HepG2 (cell line): ENCODE measurements around the gene NPHS1. TPM values are rescaled to one million over a fixed set of nuclear protein-coding genes. Genes with fewer than 3 reads are reported as not detected.

ENCODE experiments used
- AGO1 ChIP-seq: fragments of 200-400 bp; formaldehyde crosslinking; IDR thresholded peaks from 2 replicates; pipeline ENCODE4 v1.6.1; 2017; ENCODE audit warnings: mild to moderate bottlenecking, low read depth, low read length, moderate library complexity; ENCODE audit not compliant: poor library complexity, severe bottlenecking
- ARID4A ChIP-seq: sonication (generic); formaldehyde crosslinking; IDR thresholded peaks from 2 replicates; pipeline ENCODE4 v1.5.0; 2020; ENCODE audit warnings: mild to moderate bottlenecking, missing genetic modification reagents, borderline replicate concordance
- CEBPG ChIP-seq: IDR thresholded peaks from 2 replicates; pipeline ENCODE4 v1.6.1; 2016
- HNRNPH1 ChIP-seq: fragments of 200-400 bp; formaldehyde crosslinking; optimal IDR thresholded peaks from 2 replicates; pipeline ENCODE3; 2017; ENCODE audit warnings: mild to moderate bottlenecking, low read depth, low read length
- STAT6 ChIP-seq: sonication (generic); formaldehyde crosslinking; IDR thresholded peaks from 2 replicates; pipeline ENCODE4 v1.4.0; 2020; ENCODE audit warnings: missing genetic modification reagents, mild to moderate bottlenecking, borderline replicate concordance
- ZHX2 ChIP-seq, 2 experiments: sonication (generic) in 1 of 2; formaldehyde crosslinking in 1 of 2; IDR thresholded peaks; 2 replicates each; pipeline versions ENCODE4 v1.6.1 to v1.9.0; 2014 to 2022; ENCODE audit warnings: antibody characterized with exemption in 1 of 2, borderline replicate concordance in 1 of 2, inconsistent platforms in 1 of 2, low read depth in 1 of 2, missing genetic modification reagents in 1 of 2
- ZNF317 ChIP-seq: sonication (generic); formaldehyde crosslinking; IDR thresholded peaks from 2 replicates; pipeline ENCODE4 v1.5.0; 2020; ENCODE audit warnings: mild to moderate bottlenecking, missing genetic modification reagents
- polyA plus RNA-seq, 8 experiments: library from polyadenylated mRNA; depleted of rRNA in 3 of 8; stranded (reverse) in 7 of 8; unstranded in 1 of 8; fragments of >200 nt; fragmentation: Illumina TruSeq in 4 of 8; extraction: Trizol in 4 of 8; gene quantifications; 2 replicates each; pipeline versions ENCODE4 v1.2.1 to v1.2.3, GENCODE V29; 2011 to 2016; ENCODE audit warnings: low read depth in 4 of 8, missing spikeins in 1 of 8, mixed read lengths in 1 of 8; ENCODE audit not compliant: insufficient read depth in 1 of 8
- total RNA-seq, 5 experiments: library from RNA; depleted of rRNA; stranded (reverse); fragments of >200 nt; fragmentation: Illumina TruSeq; extraction: Trizol; gene quantifications; 2 replicates each; pipeline ENCODE4 v1.2.3, GENCODE V29; 2016; ENCODE audit warnings: low read depth in 1 of 5

Gene NPHS1
- total and polyA plus RNA-seq, 2 of the 13 experiments (the other 11 are each of a cell fraction or from before 2014, with no cell fraction given): not detected

DNA sequence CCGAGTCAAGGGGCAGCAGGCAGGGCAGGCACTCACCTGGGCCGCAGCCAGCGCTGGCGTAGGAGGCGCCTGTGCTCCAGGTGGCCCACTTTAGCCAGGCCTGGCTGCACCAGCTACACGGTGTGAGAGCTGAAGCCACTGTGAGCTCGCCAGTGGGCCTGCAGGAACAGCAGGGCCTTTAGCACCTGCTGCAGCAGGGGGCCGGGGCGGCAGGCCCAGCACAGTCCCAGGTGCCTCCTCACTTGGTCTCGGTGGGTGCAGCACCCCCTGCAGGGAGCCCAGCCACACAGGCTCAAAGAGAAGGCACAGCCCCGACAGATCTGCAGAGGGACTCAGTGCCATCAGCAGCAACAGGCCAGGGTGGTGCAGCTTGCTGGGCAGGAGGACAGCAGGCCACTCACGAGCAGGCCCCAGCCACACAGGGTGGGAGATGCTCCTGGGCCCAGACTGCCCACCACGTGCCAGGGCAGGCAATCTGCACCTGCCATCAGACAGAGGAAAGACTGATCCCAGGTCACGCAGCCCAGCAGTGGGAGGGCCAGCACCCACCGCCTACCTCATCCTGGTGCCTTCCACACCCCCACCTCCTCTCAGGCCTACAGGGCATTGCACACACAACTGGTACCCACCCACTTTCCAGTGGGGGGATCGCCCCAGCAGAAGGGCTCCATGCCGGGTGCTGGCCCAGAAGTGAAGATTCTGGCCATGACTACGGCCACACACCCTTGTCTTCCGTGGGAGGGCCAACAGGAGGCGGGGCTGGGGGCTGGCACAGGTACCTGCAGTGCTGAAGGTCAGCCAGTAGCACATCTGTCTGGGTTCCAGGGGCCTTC, 61.1 kb downstream of the NPHS1 start (continued):
- TF ChIP-seq STAT6 (CRISPR knock-in tag) (no peak), ARID4A (CRISPR knock-in tag) (no peak; the same call in 1 of the 2 replicates), ZNF317 (CRISPR knock-in tag) (no peak), HNRNPH1 (no peak), ZHX2 (IDR thresholded peaks at IDR 0.05; ENCODE audit: low read depth) (no peak), ZHX2 (CRISPR knock-in tag; IDR thresholded peaks at IDR 0.05; ENCODE audit: borderline replicate concordance) (no peak), CEBPG (CRISPR knock-in tag) (no peak), AGO1 (no peak)
